ENCODE results near the gene RGS3. TPM values are rescaled to one million over a fixed set of nuclear protein-coding genes. Genes with fewer than 3 reads are reported as not detected.
"Not testable (repeated sequence)": the region's sequence is repeated elsewhere in the genome, so short reads cannot be mapped to it uniquely, and the experiment has no call there.

Gene RGS3
- total RNA-seq, 2 donors from 2014 or later: 25.7 to 56.1 TPM

- no peak for DNase-seq (ENCODE audit: low spot score in 2 of 2)
- H3K9me3 Mint-ChIP-seq: no peaks in the 10 kb centered on the region
- no peaks in the 10 kb centered on the region for H3K36me3 Mint-ChIP-seq
- no peak for ATAC-seq
- H3K27ac Mint-ChIP-seq: peak overlapping the region; percentile 25 to 29
Observed at GRCh38 chr9:113541019-113541900, 77.7 kb downstream of the RGS3 start.

- ATAC-seq: no peak
- Mint-ChIP-seq H3K36me3 (peaks cover 0 to 5% of the 10 kb centered on the region in 2 donors), H3K27ac (peak overlapping the region; percentile 2 to 5), H3K9me3 (no peaks in the 10 kb centered on the region)
- DNase-seq (ENCODE audit: low spot score in 2 of 2): no peak
Observed at GRCh38 chr9:113542006-113542405, 78.5 kb downstream of the RGS3 start.

GRCh38 chr9:113542741-113543140 lies 79.2 kb downstream of the RGS3 start:
- Mint-ChIP-seq H3K9me3 (no peaks in the 10 kb centered on the region), H3K27ac (peak overlapping the region; percentile 2 to 11), H3K36me3 (peaks cover 0 to 6% of the 10 kb centered on the region in 2 donors)
- DNase-seq (ENCODE audit: low spot score in 2 of 2) (no peak), ATAC-seq (no peak)

- Mint-ChIP-seq H3K9me3 (no peaks in the 10 kb centered on the region), H3K36me3 (peaks cover 0 to 6% of the 10 kb centered on the region in 2 donors), H3K27ac (peak overlapping the region in 1 of 2 donors; percentile 51)
- DNase-seq (ENCODE audit: low spot score in 2 of 2) (no peak), ATAC-seq (no peak)
Observed at GRCh38 chr9:113543296-113543981, 79.9 kb downstream of the RGS3 start.

- H3K27ac Mint-ChIP-seq: no peak overlapping the region
Observed at GRCh38 chr9:113543982-113544303, 80.4 kb downstream of the RGS3 start.

GRCh38 chr9:113545068-113545467 lies 81.5 kb downstream of the RGS3 start:
- DNase-seq (ENCODE audit: low spot score in 2 of 2) (no peak), ATAC-seq (no peak)
- H3K27ac Mint-ChIP-seq: no peak overlapping the region
- no peaks in the 10 kb centered on the region for H3K9me3 Mint-ChIP-seq
- H3K36me3 Mint-ChIP-seq: peaks cover 0 to 6% of the 10 kb centered on the region in 2 donors

More at GRCh38 chr9:113543982-113544303, 80.4 kb downstream of the RGS3 start:
- no peak for ATAC-seq
- no peaks in the 10 kb centered on the region for H3K9me3 Mint-ChIP-seq
- peaks cover 0 to 6% of the 10 kb centered on the region in 2 donors for H3K36me3 Mint-ChIP-seq
- DNase-seq (ENCODE audit: low spot score in 2 of 2): no peak

GRCh38 chr9:113546566-113546965 lies 83.0 kb downstream of the RGS3 start:
- H3K36me3 Mint-ChIP-seq: peaks cover 0 to 6% of the 10 kb centered on the region in 2 donors

DNA sequence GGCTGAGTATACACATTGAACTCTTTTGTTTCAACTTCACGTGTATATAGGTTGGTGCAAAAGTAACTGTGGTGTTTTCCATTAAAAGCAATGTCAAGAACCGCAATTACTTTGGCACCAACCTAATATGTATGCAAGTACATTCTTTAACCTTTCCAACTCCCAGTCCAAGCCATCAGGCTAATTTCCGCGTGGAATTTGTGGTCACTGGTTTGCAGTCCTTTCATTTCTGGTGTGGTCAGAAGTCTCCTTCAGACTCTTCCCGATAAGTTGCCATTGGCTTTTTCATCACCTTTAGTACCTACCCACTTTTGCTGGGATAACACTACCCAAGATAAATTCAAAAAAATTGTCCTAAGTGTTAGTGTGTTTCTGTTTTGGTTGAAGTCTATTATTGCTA lies 84.0 kb downstream of the RGS3 start:
- H3K36me3 Mint-ChIP-seq: peaks cover 0 to 6% of the 10 kb centered on the region in 2 donors
- no peaks in the 10 kb centered on the region for H3K9me3 Mint-ChIP-seq
- peak overlapping the region in 1 of 2 donors; percentile 59 for H3K27ac Mint-ChIP-seq
- ATAC-seq: no peak
- DNase-seq (ENCODE audit: low spot score in 2 of 2): no peak

More at GRCh38 chr9:113546566-113546965, 83.0 kb downstream of the RGS3 start:
- H3K27ac Mint-ChIP-seq: no peak overlapping the region
- DNase-seq (ENCODE audit: low spot score in 2 of 2): no peak
- no peaks in the 10 kb centered on the region for H3K9me3 Mint-ChIP-seq
- no peak for ATAC-seq

DNA sequence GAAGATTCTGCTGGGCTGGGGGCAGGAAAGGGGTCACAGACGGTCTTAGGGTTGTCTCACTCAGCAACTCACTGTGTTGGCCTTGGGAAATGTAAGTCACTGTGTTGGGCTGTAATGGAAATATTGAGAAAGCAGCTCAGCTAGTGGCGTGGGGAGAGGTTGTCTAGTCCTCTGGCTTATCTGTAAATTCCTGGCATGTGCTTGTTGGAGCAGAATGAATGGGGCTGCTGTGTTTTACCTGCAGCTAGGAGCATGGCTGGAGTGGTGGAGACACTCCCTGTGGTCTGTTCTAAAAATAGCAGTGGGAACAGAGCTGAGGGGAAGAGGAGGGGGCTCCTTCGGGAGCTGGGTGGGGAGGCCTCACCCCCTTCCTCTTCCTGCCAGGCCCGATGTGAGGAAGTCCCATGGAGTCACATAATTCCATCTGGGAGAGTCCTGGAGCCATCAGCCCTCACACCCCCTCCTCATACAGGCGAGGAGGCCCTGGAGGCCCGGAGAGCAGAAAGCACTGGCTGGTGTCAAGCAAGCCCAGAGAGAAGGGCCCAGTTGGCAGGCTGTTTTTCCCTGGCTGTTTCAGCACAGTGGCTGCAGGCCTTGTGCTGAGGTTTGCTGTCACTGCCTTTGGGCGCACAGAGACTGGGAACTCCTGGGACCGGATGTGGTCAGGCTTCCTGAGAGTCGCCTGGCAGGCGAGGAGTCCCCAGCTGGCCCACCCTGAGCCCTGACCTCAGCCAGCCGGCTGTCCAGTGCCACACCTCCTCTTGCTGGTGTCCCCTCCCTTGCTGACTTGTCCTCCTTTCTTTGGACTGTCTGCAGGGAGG lies 84.9 kb downstream of the RGS3 start:
- peak overlapping the region; percentile 59 to 91 for H3K27ac Mint-ChIP-seq
- peak in 1 of 2 donors; percentile 57 for DNase-seq (ENCODE audit: low spot score in 2 of 2)
- peak; percentile 87 to 89 for ATAC-seq
- peaks cover 0 to 6% of the 10 kb centered on the region in 2 donors for H3K36me3 Mint-ChIP-seq
- no peaks in the 10 kb centered on the region for H3K9me3 Mint-ChIP-seq

DNA sequence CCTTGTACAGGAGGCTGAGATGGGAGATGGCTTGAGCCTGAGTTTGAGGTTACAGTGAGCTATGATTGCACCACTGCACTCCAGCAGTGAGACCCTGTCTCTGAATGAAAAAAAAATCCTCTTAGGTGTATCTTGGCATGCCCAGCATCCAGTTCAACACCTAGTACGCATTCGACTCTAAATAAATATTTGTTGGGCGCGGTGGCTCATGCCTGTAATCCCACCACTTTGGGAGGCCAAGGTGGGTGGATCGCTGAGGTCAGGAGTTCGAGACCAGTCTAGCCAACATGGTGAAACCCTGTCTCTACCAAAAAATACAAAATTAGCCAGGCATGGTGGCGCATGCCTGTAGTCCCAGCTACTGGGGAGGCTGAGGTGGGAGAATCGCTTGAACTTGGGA lies 86.4 kb downstream of the RGS3 start:
- ATAC-seq, H3K9me3 Mint-ChIP-seq, H3K36me3 Mint-ChIP-seq, H3K27ac Mint-ChIP-seq: not testable (repeated sequence)
- peak in 1 of 2 donors; percentile 14 for DNase-seq (ENCODE audit: low spot score in 2 of 2)

- Mint-ChIP-seq H3K27ac (peak overlapping the region in 1 of 2 donors; percentile 1), H3K9me3 (no peaks in the 10 kb centered on the region), H3K36me3 (no peaks in the 10 kb centered on the region)
- ATAC-seq (peak; percentile 65 to 70), DNase-seq (ENCODE audit: low spot score in 2 of 2) (peak in 1 of 2 donors; percentile 35)
Observed at GRCh38 chr9:113556877-113557593, 93.5 kb downstream of the RGS3 start.

DNA sequence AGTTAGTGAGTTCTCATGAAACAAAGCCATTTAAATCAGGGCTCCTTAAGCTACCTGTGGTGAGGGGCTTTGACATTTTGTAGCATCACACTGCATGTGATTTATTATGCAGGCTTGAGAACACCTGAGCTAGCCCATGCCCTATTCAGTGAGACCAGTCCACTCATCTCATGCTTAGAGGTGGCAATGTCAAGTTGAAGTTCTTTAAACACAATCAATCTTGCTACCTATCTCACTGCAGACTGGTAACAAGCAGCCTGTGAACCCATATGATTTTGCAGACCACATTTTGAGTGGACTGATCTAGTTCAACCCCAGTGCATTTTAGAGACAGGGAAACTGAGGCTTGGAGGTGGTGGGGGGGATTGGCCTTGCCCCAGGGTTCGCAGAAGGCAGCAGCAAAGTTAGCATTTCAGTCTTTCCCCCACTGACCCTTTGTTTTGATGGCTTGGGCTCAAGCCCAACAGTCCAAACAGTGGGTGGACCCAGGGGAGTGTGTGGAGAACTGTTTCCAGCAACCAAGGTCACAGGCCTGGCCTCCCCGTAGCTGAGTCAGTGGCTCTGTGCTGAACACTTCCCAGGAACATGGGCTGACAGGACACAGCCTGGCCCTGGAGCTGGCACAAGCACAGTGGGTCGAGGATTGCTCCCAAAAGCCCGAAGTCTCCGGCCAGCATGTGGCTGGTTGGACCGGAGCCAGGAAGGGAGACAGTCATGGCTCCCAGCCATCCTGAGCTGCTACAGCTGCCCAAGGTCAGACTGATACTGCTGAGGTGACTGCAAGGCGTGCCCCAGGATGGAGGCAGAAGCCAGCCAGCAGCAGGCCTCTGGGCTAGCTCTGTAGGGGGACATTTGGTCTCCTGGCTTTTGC lies 95.3 kb downstream of the RGS3 start:
- Mint-ChIP-seq H3K36me3 (no peaks in the 10 kb centered on the region), H3K9me3 (no peaks in the 10 kb centered on the region), H3K27ac (no peak overlapping the region)
- DNase-seq (ENCODE audit: low spot score in 2 of 2) (peak in 1 of 2 donors; percentile 52), ATAC-seq (no peak)

DNA sequence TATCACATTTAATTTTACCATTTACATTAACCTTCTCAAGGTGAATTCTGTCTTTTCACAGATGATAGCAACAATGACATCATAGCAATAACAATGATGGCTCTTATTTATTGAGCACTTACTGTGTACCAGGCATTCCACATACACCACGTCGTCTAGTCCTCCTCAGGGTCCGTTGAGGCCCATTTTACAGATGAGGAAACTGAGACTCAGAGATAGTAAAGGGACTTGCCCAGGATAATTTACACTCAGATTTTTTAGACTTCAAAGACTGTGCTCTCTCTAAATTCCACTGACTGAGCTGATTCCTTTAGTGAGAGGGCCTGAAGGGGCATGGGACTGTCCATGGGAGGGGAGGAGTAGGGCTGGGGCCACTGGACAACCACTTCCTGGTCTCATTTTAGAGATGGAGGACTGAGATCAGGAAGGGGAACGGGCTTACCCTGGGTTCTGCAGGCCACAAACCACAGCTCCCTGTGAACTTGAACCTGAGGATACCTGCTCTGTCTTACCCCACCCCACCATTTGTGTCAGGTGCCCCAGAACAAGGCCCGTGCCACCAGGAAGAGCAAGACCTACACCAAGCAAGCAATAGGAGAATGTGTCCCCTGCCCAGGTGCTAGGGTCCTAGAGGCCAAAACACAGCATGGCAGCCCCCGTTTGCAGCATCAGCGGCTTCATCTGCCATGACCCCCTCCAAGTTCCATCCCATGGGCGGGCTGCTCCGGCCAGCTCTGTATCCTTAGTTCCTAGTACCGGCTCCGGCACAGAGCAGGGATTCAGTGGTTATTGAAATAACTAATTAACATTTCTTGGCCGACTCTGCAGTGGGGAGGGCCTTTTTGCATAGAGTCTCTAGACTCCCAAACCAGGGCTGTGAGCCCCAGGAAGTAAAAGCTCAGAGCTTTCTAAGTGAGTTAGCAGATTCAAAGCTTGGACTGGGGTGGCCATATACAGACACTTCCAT lies 96.6 kb downstream of the RGS3 start:
- Mint-ChIP-seq H3K36me3 (no peaks in the 10 kb centered on the region), H3K9me3 (no peaks in the 10 kb centered on the region), H3K27ac (no peak overlapping the region)
- ATAC-seq (peak in 1 of 2 donors; percentile 43), DNase-seq (ENCODE audit: low spot score in 2 of 2) (peak in 1 of 2 donors; percentile 34)

GRCh38 chr9:113562653-113563381 lies 99.3 kb downstream of the RGS3 start:
- H3K27ac Mint-ChIP-seq: peak overlapping the region in 1 of 2 donors; percentile 37
- DNase-seq (ENCODE audit: low spot score in 2 of 2) (peak in 1 of 2 donors; percentile 51), ATAC-seq (no peak)
- H3K36me3 Mint-ChIP-seq: no peaks in the 10 kb centered on the region
- H3K9me3 Mint-ChIP-seq: no peaks in the 10 kb centered on the region

Measured in activated naive CD4-positive, alpha-beta T cell treated with anti-CD3 and anti-CD28 coated beads, Interleukin-2, amount 50 U/mL, for 72 hours (primary cell).